ENCODE measurements around the gene BNC1. TPM values are rescaled to one million over a fixed set of nuclear protein-coding genes. Genes with fewer than 3 reads are reported as not detected.

Gene BNC1
- total and polyA plus RNA-seq, 2 of the 4 experiments (the other 2 are of a cell fraction), result 0.38 to 0.54 TPM

DNA sequence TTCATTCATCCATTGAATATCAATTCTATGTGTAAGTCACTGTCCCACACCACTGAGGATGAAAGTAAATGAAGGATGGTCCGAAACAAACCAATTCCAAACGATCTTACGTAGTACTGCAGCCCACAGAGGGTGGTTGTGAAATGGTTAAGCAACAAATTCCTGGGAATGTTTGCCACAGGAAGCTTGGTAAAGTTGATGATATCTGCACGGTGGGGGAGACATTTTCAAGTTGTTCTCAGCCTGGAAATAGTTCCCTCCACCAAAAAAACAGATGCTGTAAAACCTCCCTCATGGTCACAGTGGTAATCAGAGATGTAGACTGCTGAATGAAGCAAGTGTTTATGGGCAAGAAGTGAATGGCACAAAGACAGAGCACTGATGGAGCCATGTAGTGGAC, 35.9 kb upstream of the BNC1 start:
- ChIA-PET POLR2A (ENCODE audit: unreplicated experiment) (no interaction called here), CTCF (no interaction called here)
- Histone ChIP-seq H4K5ac (ENCODE audit: low read depth, low read length) (no peak overlapping the region), H3K27me3 (ENCODE audit: control insufficient read depth, insufficient read depth, low read length) (no peaks in the 10 kb centered on the region), H3K9me1 (ENCODE audit: insufficient read depth, low read length) (no peaks in the 10 kb centered on the region), H4K20me1 (ENCODE audit: insufficient read depth, low read length) (no peaks in the 10 kb centered on the region), H2AFZ (replicated peaks; ENCODE audit: low read length, poor library complexity) (no peak overlapping the region), H3K18ac (ENCODE audit: low read depth, low read length) (no peak overlapping the region), H3K4me1 (ENCODE audit: control insufficient read depth, insufficient read depth, low read length) (no peaks in the 10 kb centered on the region), H2AK5ac (ENCODE audit: low read depth, low read length) (no peak overlapping the region), H2BK15ac (ENCODE audit: low read depth, low read length) (no peak overlapping the region), H2BK5ac (ENCODE audit: low read depth, low read length, poor library complexity, severe bottlenecking) (no peak overlapping the region), H4K8ac (ENCODE audit: low read depth in 2 of 2, low read length in 2 of 2) (no peak overlapping the region), H3K4ac (ENCODE audit: low read depth, low read length) (no peak overlapping the region), H3K14ac (replicated peaks; ENCODE audit: low read depth, low read length) (no peak overlapping the region), H4K91ac (ENCODE audit: insufficient read depth, low read depth, low read length) (no peak overlapping the region), H3K9ac (ENCODE audit: low read depth, low read length) (no peak overlapping the region), H3K4me3 (ENCODE audit: insufficient read depth, low read depth, low read length) (no peak overlapping the region), H2BK20ac (ENCODE audit: low read depth, low read length) (no peak overlapping the region), H3K79me1 (ENCODE audit: low read depth in 1 of 2, low read length in 2 of 2) (no peaks in the 10 kb centered on the region), H3K56ac (ENCODE audit: extremely low read depth, insufficient read depth, low read length) (no peak overlapping the region), H3K36me3 (ENCODE audit: control insufficient read depth, insufficient read depth, low read length) (no peaks in the 10 kb centered on the region), H3K9me3 (ENCODE audit: control insufficient read depth, insufficient read depth, low read length) (no peaks in the 10 kb centered on the region), H2BK120ac (ENCODE audit: low read depth, low read length) (no peak overlapping the region), H3K27ac (ENCODE audit: insufficient read depth, low read length) (no peak overlapping the region), H3K4me2 (ENCODE audit: low read depth, low read length) (no peak overlapping the region), H3K23ac (ENCODE audit: low read depth, low read length) (no peak overlapping the region), H2AK9ac (replicated peaks; ENCODE audit: low read depth, low read length, poor library complexity) (no peak overlapping the region)
- intact Hi-C loops (cut with micrococcal nuclease), result loop anchor here (5.0 kb wide), 1 partner anchor 33 kb away; no protein-coding TSS in a partner anchor
- BruUV-seq (replicated peaks), result no TSS peak
- ATAC-seq (ENCODE audit: low read depth) (no peak; the same call in 1 of the 2 replicates), DNase-seq (peak; percentile 55)
- in situ Hi-C loops (cut with MboI; ENCODE audit: low sequenced_read_pairs), result no loop called here
- no CpG with 5 or more reads among the region's 4 CpGs for WGBS, 2 experiments (ENCODE audit: extremely low coverage in 2 of 2, insufficient read length in 1 of 2)
- dilution Hi-C loops (cut with HindIII; ENCODE audit: low sequenced_read_pairs, unreplicated experiment), result no loop called here
- TF ChIP-seq NFE2L2 (IDR thresholded peaks at IDR 0.05; ENCODE audit: low read depth, low read length), result no peak
- peak; percentile 38; the same call in 1 of the 2 replicates for TF ChIP-seq CEBPB (IDR thresholded peaks at IDR 0.05; ENCODE audit: low read depth, low read length)

Measured in IMR-90 (cell line).